NCI-H1105 treated with DMSO at 0.1 percent for 48 hours (cell line): ENCODE results near the gene KLHDC4.
A peak's percentile ranks its signal among the peaks of the same experiment; 100 is the strongest.
"Not testable (repeated sequence)": the region's sequence is repeated elsewhere in the genome, so short reads cannot be mapped to it uniquely, and the experiment has no call there.

Experiments used
- DNase-seq: peaks from one replicate; lab custom pipeline; 2025; lab: John Stamatoyannopoulos, UW

KLHDC4 gene

GRCh38 chr16:87765776-87766484 is at the start of gene KLHDC4:
TSS of gene KLHDC4 (minus strand) at chr16:87765986. CDS start at chr16:87765890, 96 bp downstream.
- peak; percentile 43 for DNase-seq

- no peak for DNase-seq
These were observed 49.8 kb upstream of the KLHDC4 start for GRCh38 chr16:87815567-87815966.

GRCh38 chr16:87812200-87812656 is 46.4 kb upstream of the KLHDC4 start:
- no peak for DNase-seq

GRCh38 chr16:87811454-87811853 is 45.7 kb upstream of the KLHDC4 start:
- not testable (repeated sequence) for DNase-seq

GRCh38 chr16:87809150-87809902 is 43.5 kb upstream of the KLHDC4 start:
- DNase-seq = no peak

- no peak for DNase-seq
These were observed 42.3 kb upstream of the KLHDC4 start for GRCh38 chr16:87808108-87808507.

GRCh38 chr16:87806641-87807546 is 41.1 kb upstream of the KLHDC4 start:
- DNase-seq = peak; percentile 87

- DNase-seq = no peak
These were observed 40.5 kb upstream of the KLHDC4 start for GRCh38 chr16:87806261-87806640.

GRCh38 chr16:87803385-87803784 is 37.6 kb upstream of the KLHDC4 start:
- DNase-seq = no peak

- no peak for DNase-seq
These were observed 36.9 kb upstream of the KLHDC4 start for GRCh38 chr16:87802670-87803069.

- no peak for DNase-seq
These were observed 36.0 kb upstream of the KLHDC4 start for GRCh38 chr16:87801679-87802259.

- peak; percentile 8 for DNase-seq
These were observed 34.7 kb upstream of the KLHDC4 start for GRCh38 chr16:87800497-87800896.

- DNase-seq = no peak
These were observed 29.6 kb upstream of the KLHDC4 start for GRCh38 chr16:87795336-87795735.

GRCh38 chr16:87794485-87795078 is 28.8 kb upstream of the KLHDC4 start:
- DNase-seq = no peak

GRCh38 chr16:87792205-87792565 is 26.4 kb upstream of the KLHDC4 start:
- no peak for DNase-seq

- no peak for DNase-seq
These were observed 25.8 kb upstream of the KLHDC4 start for GRCh38 chr16:87791295-87792204.

- peak; percentile 81 for DNase-seq
These were observed 24.7 kb upstream of the KLHDC4 start for GRCh38 chr16:87790292-87791100.

GRCh38 chr16:87789437-87790291 is 23.9 kb upstream of the KLHDC4 start:
- DNase-seq = no peak
